Camera-type eye (tissue), 1 donor: ENCODE data around the gene TMEM128. TPM values are rescaled to one million over a fixed set of nuclear protein-coding genes. Genes with fewer than 3 reads are reported as not detected.

Experiments
- total RNA-seq: library from RNA; depleted of rRNA; stranded (reverse); fragments of >200 nt; gene quantifications from one replicate; pipeline ENCODE4 v1.2.3, GENCODE V29; 2014

TMEM128 gene, protein sequence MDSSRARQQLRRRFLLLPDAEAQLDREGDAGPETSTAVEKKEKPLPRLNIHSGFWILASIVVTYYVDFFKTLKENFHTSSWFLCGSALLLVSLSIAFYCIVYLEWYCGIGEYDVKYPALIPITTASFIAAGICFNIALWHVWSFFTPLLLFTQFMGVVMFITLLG
- total RNA-seq, result 29.8 TPM

DNA sequence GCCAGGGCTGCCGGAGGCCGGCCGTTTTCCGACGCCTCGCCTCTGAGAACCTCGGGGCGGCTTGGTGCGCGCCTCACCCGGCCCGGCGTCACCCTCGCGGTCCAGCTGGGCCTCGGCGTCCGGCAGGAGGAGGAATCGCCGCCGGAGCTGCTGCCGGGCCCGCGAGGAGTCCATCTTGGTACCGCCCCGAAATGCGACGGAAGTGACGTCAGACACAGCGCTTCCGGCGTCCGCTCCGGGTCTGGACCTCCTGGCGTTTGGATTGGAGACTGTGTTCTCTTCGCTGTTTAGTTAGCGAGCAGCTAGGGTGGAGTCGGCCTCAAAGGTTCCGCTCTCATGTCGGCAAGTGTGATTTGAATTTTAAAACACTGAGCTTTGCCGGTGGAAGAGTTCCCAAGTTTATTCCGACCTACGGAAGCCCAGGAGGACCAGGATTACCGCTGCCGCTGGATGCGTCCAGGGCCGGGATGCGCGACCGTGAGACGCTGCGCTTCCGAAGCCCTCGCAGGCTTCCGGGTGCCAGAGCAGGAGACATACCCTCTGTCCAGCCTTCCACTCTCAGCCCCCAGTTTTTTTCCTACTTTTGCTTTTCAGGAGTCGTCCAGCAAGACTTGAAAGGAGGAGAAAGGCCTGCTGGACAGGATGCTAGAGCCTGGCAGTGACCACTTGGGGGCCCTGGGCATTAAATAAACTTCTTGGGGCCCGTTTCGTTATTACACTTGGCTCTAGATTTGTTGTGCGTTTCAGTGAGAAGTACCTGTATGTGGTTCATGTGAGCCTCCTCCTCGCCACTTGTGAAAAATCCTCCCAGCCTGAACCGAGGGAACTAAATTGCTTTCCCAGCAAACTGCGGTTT lies at the start of gene TMEM128:
Gene TMEM128, minus strand, starts transcription at position 195 of the 856 bp plus-strand sequence. Its CDS starts 21 bp downstream, at position 174.

DNA sequence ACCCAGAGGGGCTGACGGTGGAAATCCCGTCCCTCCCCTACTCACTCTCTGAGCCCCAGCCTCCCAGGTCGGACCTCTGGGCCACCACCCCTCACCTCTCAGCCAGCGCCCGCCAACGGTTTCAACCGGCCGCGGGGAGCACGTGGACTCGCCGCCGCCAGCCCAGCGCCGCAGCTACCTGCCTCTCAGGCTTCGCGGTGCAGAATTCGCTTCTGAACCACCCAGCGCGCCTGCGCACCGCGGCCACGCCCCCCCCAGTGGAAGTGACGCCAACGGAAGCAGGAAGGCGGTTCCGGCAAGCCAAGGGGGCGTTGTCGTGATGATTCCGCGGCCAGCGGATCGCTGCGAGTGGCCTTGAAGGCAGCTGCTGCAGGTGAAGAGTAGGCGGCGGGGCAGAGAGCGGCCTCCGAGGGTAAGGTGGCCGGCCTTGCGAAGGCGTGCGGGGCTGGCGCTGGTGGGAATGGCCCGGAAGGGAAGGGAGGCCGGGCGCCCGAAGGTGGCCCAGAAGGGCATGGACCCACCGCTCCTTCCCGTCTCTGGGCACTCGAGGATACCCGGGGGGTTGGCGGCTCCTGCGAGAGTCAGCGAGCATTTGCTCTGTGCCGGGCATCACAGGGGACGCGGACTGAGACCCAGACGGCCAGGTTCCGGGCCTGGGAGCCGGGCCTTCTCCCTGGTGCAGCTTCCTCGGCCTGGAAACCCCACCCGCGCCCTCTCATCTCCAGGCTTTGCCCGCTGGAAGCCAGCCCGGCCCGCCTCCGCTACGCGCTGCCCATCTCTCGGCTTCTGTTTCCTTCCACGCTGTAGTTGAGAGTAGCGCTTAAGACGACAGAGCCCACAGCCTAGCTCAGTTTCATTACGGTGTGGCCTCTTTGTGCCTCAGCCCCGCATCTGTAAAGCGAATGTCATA lies 42.2 kb upstream of the TMEM128 start, which contains the start of the genes LYAR and ZBTB49:
Gene LYAR, minus strand, starts transcription at position 214 of the 910 bp plus-strand sequence. CDS start 6,412 bp downstream, outside the sequence.
Gene ZBTB49, plus strand, starts transcription at position 311 of the 910 bp plus-strand sequence. CDS start 9,695 bp downstream, outside the sequence.

DNA sequence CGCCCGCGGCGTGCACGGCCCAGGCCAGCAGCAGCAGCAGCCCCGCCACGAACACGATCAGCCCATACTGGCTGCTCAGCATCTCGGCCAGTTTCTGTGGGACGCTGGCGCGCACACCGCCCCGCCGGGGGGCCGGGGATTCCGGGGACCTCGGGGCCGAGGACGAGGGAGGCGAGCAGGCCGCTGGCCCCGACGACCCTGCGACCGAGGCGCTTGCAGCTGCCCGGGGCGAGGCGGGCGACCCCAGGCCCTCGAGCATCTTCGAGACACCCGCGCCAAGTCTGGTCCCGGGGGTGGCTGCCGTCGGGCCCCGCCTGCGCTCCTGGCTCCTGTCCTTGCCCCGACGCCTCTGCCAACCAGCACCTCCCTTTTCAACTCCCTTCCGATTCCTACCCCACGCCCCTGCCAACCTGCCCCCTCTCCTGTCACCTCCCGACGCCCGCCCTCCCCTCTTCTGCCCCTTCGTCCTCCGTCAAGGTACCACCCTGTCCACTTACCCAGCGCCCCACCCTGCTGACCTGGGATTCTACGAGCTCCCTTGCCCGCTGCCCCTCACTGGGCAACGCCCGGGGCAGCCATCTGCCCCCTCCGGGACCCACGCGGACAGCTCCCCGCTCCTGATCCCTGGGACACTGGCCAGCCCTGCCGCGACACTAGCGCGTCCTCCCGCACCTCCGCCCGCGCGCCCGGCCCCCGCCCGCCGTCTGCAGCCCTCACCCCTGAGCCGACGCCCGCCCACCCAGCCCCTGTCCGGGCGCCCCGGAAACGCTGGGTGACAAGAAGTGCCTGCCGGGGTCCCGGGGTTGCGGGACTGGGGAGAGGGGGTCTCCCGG lies 21.2 kb downstream of the TMEM128 start, which contains the start of gene OTOP1:
Gene OTOP1, minus strand, starts transcription at position 324 of the 833 bp plus-strand sequence. Its CDS starts 65 bp downstream, at position 259.

Other genes starting within 250 kb of the TMEM128 start
- not detected for gene OTOP1, start 21.3 kb downstream of the TMEM128 start, total RNA-seq
- gene LYAR, start 41.9 kb upstream of the TMEM128 start, total RNA-seq, result 9.5 TPM
- gene ZBTB49, start 42.0 kb upstream of the TMEM128 start, total RNA-seq, result 9.7 TPM
- 54.9 TPM for gene NSG1, start 138.9 kb upstream of the TMEM128 start, total RNA-seq